ENCODE measurements around the gene C16orf46.

The C16orf46 gene

GRCh38 chr16:81096715-81097208 is 19.7 kb upstream of the C16orf46 start:
- no peak overlapping the region for H3K9ac ChIP-seq (ENCODE audit: low read depth, low read length, poor library complexity, severe bottlenecking)
- peak overlapping the region; percentile 80 for H2AFZ ChIP-seq (ENCODE audit: low read length)
- no peaks in the 10 kb centered on the region for H3K9me3 ChIP-seq (ENCODE audit: insufficient read depth, low read depth, low read length)
- H3K27me3 ChIP-seq (ENCODE audit: insufficient read depth, low read length, poor library complexity, severe bottlenecking): no peaks in the 10 kb centered on the region
- TF ChIP-seq CTCF (conservative IDR thresholded peaks at IDR 0.05; ENCODE audit: low read length): no peak
- no peak for TF ChIP-seq EZH2phosphoT487 (IDR thresholded peaks at IDR 0.05; ENCODE audit: borderline replicate concordance)
- peaks cover 14% of the 10 kb centered on the region for H3K4me1 ChIP-seq (ENCODE audit: insufficient read depth, low read length, poor library complexity, severe bottlenecking)
- H3K9me2 ChIP-seq (replicated peaks; ENCODE audit: low read depth, low read length): no peaks in the 10 kb centered on the region
- no peaks in the 10 kb centered on the region for H3K36me3 ChIP-seq (ENCODE audit: insufficient read depth, low read length)
- no peaks in the 10 kb centered on the region for H3F3A ChIP-seq (ENCODE audit: low read depth)
- no peaks in the 10 kb centered on the region for H4K20me1 ChIP-seq (ENCODE audit: insufficient read depth, low read length, poor library complexity, severe bottlenecking)
- H3K4me3 ChIP-seq (ENCODE audit: low read length, poor library complexity, severe bottlenecking): peak overlapping the region; percentile 60
- H3K79me2 ChIP-seq (ENCODE audit: insufficient read depth, low read length): peaks cover 27% of the 10 kb centered on the region
- H3K4me2 ChIP-seq (ENCODE audit: low read depth, low read length, poor library complexity, severe bottlenecking): peak overlapping the region; percentile 73

GRCh38 chr16:81095953-81096714 is 19.1 kb upstream of the C16orf46 start, which contains the start of gene GCSH:
Gene GCSH (minus strand): TSS chr16:81096395. CDS start chr16:81096278, 117 bp downstream.
- peak within 1 kb of the TSS; percentile 100 for H3K4me3 ChIP-seq (ENCODE audit: low read length, poor library complexity, severe bottlenecking)
- peaks cover 15% of the 10 kb centered on the region for H3K4me1 ChIP-seq (ENCODE audit: insufficient read depth, low read length, poor library complexity, severe bottlenecking)

GRCh38 chr16:81095653-81095952 is 18.6 kb upstream of the C16orf46 start:
- Histone ChIP-seq H3K36me3 (ENCODE audit: insufficient read depth, low read length) (no peaks in the 10 kb centered on the region), H3K9me2 (replicated peaks; ENCODE audit: low read depth, low read length) (no peaks in the 10 kb centered on the region), H2AFZ (ENCODE audit: low read length) (peak overlapping the region; percentile 99), H4K20me1 (ENCODE audit: insufficient read depth, low read length, poor library complexity, severe bottlenecking) (peaks cover 4% of the 10 kb centered on the region), H3K79me2 (ENCODE audit: insufficient read depth, low read length) (peaks cover 35% of the 10 kb centered on the region), H3K4me3 (ENCODE audit: low read length, poor library complexity, severe bottlenecking) (peak overlapping the region; percentile 100), H3K4me2 (ENCODE audit: low read depth, low read length, poor library complexity, severe bottlenecking) (peak overlapping the region; percentile 96), H3F3A (ENCODE audit: low read depth) (no peaks in the 10 kb centered on the region), H3K9ac (ENCODE audit: low read depth, low read length, poor library complexity, severe bottlenecking) (peak overlapping the region; percentile 89), H3K9me3 (ENCODE audit: insufficient read depth, low read depth, low read length) (no peaks in the 10 kb centered on the region), H3K27me3 (ENCODE audit: insufficient read depth, low read length, poor library complexity, severe bottlenecking) (no peaks in the 10 kb centered on the region), H3K4me1 (ENCODE audit: insufficient read depth, low read length, poor library complexity, severe bottlenecking) (peaks cover 15% of the 10 kb centered on the region)
- TF ChIP-seq EZH2phosphoT487 (IDR thresholded peaks at IDR 0.05; ENCODE audit: borderline replicate concordance): no peak
- TF ChIP-seq CTCF (conservative IDR thresholded peaks at IDR 0.05; ENCODE audit: low read length): no peak

More at GRCh38 chr16:81095953-81096714, 19.1 kb upstream of the C16orf46 start, which contains the start of gene GCSH:
- H3K9ac ChIP-seq (ENCODE audit: low read depth, low read length, poor library complexity, severe bottlenecking): peak within 1 kb of the TSS; percentile 89
- no peaks in the 10 kb centered on the region for H3K27me3 ChIP-seq (ENCODE audit: insufficient read depth, low read length, poor library complexity, severe bottlenecking)
- H3K4me2 ChIP-seq (ENCODE audit: low read depth, low read length, poor library complexity, severe bottlenecking): peak within 1 kb of the TSS; percentile 96
- H3K79me2 ChIP-seq (ENCODE audit: insufficient read depth, low read length): peaks cover 29% of the 10 kb centered on the region
- no peaks in the 10 kb centered on the region for H3K9me2 ChIP-seq (replicated peaks; ENCODE audit: low read depth, low read length)
- H3K36me3 ChIP-seq (ENCODE audit: insufficient read depth, low read length): no peaks in the 10 kb centered on the region
- no peaks in the 10 kb centered on the region for H3F3A ChIP-seq (ENCODE audit: low read depth)
- peaks cover 2% of the 10 kb centered on the region for H4K20me1 ChIP-seq (ENCODE audit: insufficient read depth, low read length, poor library complexity, severe bottlenecking)
- H2AFZ ChIP-seq (ENCODE audit: low read length): peak within 1 kb of the TSS; percentile 99
- H3K9me3 ChIP-seq (ENCODE audit: insufficient read depth, low read depth, low read length): no peaks in the 10 kb centered on the region
- TF ChIP-seq CTCF (conservative IDR thresholded peaks at IDR 0.05; ENCODE audit: low read length): no peak
- TF ChIP-seq EZH2phosphoT487 (IDR thresholded peaks at IDR 0.05; ENCODE audit: borderline replicate concordance): no peak
